C4-2B (cell line): ENCODE data around the gene TIGD2.

ENCODE experiments used
- ZFX ChIP-seq: fragments of 450-650 bp; IDR thresholded peaks from 2 replicates; pipeline ENCODE4 v1.6.1; 2017
- TF ChIP-seq, protein P1 (sequence below): fragments of 450-650 bp; conservative IDR thresholded peaks from 2 replicates; pipeline ENCODE4 v1.5.1; 2017; ENCODE audit warnings: mild to moderate bottlenecking

DNA sequence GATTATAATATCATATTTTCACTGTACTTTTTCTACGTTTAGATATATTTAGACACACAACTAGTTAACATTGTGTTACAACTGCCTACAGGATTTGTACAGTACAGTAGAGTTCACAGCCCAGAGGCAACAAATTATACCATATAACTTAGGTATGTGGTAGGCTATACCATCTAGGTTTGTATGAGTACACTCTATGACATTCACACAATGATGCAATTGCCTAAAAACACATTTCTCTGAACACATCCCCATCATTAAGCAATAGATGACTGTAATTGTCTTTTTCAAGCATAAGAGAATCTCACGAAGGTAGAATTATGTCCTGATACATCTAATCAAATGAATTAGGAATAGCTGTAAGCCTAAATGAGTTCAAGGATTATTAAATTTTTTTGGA is 12.3 kb upstream of the TIGD2 start:
- TF ChIP-seq, protein P1, sequence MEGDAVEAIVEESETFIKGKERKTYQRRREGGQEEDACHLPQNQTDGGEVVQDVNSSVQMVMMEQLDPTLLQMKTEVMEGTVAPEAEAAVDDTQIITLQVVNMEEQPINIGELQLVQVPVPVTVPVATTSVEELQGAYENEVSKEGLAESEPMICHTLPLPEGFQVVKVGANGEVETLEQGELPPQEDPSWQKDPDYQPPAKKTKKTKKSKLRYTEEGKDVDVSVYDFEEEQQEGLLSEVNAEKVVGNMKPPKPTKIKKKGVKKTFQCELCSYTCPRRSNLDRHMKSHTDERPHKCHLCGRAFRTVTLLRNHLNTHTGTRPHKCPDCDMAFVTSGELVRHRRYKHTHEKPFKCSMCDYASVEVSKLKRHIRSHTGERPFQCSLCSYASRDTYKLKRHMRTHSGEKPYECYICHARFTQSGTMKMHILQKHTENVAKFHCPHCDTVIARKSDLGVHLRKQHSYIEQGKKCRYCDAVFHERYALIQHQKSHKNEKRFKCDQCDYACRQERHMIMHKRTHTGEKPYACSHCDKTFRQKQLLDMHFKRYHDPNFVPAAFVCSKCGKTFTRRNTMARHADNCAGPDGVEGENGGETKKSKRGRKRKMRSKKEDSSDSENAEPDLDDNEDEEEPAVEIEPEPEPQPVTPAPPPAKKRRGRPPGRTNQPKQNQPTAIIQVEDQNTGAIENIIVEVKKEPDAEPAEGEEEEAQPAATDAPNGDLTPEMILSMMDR, result no peak
- no peak for TF ChIP-seq ZFX
